NCI-H1048 (cell line): ENCODE data around the gene THSD7B.
"Not testable (repeated sequence)": the region's sequence is repeated elsewhere in the genome, so short reads cannot be mapped to it uniquely, and the experiment has no call there.

Experiments used
- DNase-seq: peaks from one replicate; lab custom pipeline; 2025; lab: John Stamatoyannopoulos, UW

Gene THSD7B

GRCh38 chr2:136932700-136933099, 167.4 kb downstream of the THSD7B start:
- DNase-seq, result no peak

GRCh38 chr2:136935119-136935518, 169.8 kb downstream of the THSD7B start:
- no peak for DNase-seq

- no peak for DNase-seq
These were observed 190.7 kb downstream of the THSD7B start for GRCh38 chr2:136956050-136956449.

- no peak for DNase-seq
These were observed 191.7 kb downstream of the THSD7B start for GRCh38 chr2:136957044-136957443.

- DNase-seq, result no peak
These were observed 196.9 kb downstream of the THSD7B start for GRCh38 chr2:136962105-136962725.

- DNase-seq, result no peak
These were observed 201.1 kb downstream of the THSD7B start for GRCh38 chr2:136966485-136966884.

- no peak for DNase-seq
These were observed 215.0 kb downstream of the THSD7B start for GRCh38 chr2:136980303-136980702.

- not testable (repeated sequence) for DNase-seq
These were observed 216.3 kb downstream of the THSD7B start for GRCh38 chr2:136981689-136982088.

GRCh38 chr2:136985044-136985443, 219.7 kb downstream of the THSD7B start:
- DNase-seq, result no peak

GRCh38 chr2:136986605-136987221, 221.4 kb downstream of the THSD7B start:
- DNase-seq, result no peak

- no peak for DNase-seq
These were observed 225.0 kb downstream of the THSD7B start for GRCh38 chr2:136990316-136990715.

- DNase-seq, result no peak
These were observed 229.4 kb downstream of the THSD7B start for GRCh38 chr2:136994793-136995192.

- DNase-seq, result no peak
These were observed 232.2 kb downstream of the THSD7B start for GRCh38 chr2:136997557-136997956.

GRCh38 chr2:137000811-137001210, 235.5 kb downstream of the THSD7B start:
- DNase-seq, result no peak

GRCh38 chr2:137002896-137003295, 237.6 kb downstream of the THSD7B start:
- no peak for DNase-seq

- no peak for DNase-seq
These were observed 239.9 kb downstream of the THSD7B start for GRCh38 chr2:137005210-137005609.

GRCh38 chr2:137007938-137008337, 242.6 kb downstream of the THSD7B start:
- no peak for DNase-seq

- DNase-seq, result no peak
These were observed 244.6 kb downstream of the THSD7B start for GRCh38 chr2:137009953-137010352.

GRCh38 chr2:137020452-137021196, 255.3 kb downstream of the THSD7B start:
- DNase-seq, result no peak

GRCh38 chr2:137021763-137022162, 256.4 kb downstream of the THSD7B start:
- no peak for DNase-seq

- no peak for DNase-seq
These were observed 257.9 kb downstream of the THSD7B start for GRCh38 chr2:137023205-137023604.

- DNase-seq, result no peak
These were observed 266.4 kb downstream of the THSD7B start for GRCh38 chr2:137031731-137032130.

GRCh38 chr2:137036619-137037018, 271.3 kb downstream of the THSD7B start:
- no peak for DNase-seq
